HCT116 (cell line): ENCODE measurements around the gene ALDOC. TPM values are rescaled to one million over a fixed set of nuclear protein-coding genes. Genes with fewer than 3 reads are reported as not detected.

ENCODE experiments used
- ATAC-seq: fragments of 200-7000 bp; cut with Tn5 transposase; 2 replicates; pipeline ENCODE4 v1.9.1; 2020; ENCODE audit warnings: mild to moderate bottlenecking, moderate library complexity
- BruUV-seq: library from RNA; stranded (reverse); fragments of 400-500 nt; replicated peaks from 2 replicates; lab custom pipeline; 2021; lab: Mats Ljungman, UMichigan
- CTCF ChIA-PET: fragments of 300-600 bp; sonication (Branson Sonifier 250); formaldehyde crosslinking; loops from one replicate; lab custom pipeline; 2021; ENCODE audit warnings: antibody characterized with exemption; lab: Charles Lee
- POLR2A ChIA-PET: fragments of 300-600, 350-600 bp; sonication (Branson Sonifier 250); formaldehyde crosslinking; loops from one replicate; lab custom pipeline; 2021; ENCODE audit warnings: antibody characterized with exemption; lab: Charles Lee
- RAD21 ChIA-PET, 2 experiments: fragments of 300-600 bp; sonication (Branson Sonifier 250); formaldehyde crosslinking; loops; one replicate each; lab custom pipeline; 2023; ENCODE audit warnings: low total read pairs in 2 of 2; ENCODE audit not compliant: uncharacterized antibody in 2 of 2, unreplicated experiment in 2 of 2, low non-redundant PET in 1 of 2; lab: Charles Lee
- DNase-seq: peaks from one replicate; pipeline ENCODE4 v3.0.0-alpha.2; 2010; ENCODE audit warnings: low read depth, low spot score
- H2AFZ ChIP-seq: fragments of 200-600 bp; shearing (Covaris generic), sonication (generic); 2 replicates; pipeline ENCODE4 v1.6.1; 2017; ENCODE audit warnings: low read depth, mixed run types, mixed read lengths, antibody characterized with exemption, low read length; ENCODE audit not compliant: poor library complexity, severe bottlenecking
- H3K27ac ChIP-seq: 2 replicates; pipeline ENCODE4 v1.5.1; 2012; ENCODE audit warnings: low read depth, low read length
- H3K27me3 ChIP-seq: fragments of 200-600 bp; sonication (generic); 2 replicates; pipeline ENCODE4 v1.6.1; 2016; ENCODE audit warnings: mixed run types, low read length, mixed read lengths; ENCODE audit not compliant: insufficient read depth
- H3K36me3 ChIP-seq, 2 experiments: fragments of 200-500 bp in 1 of 2; fragments of 200-600 bp in 1 of 2; sonication (Bioruptor generic) in 1 of 2; sonication (generic) in 1 of 2; 2 replicates each; pipeline versions ENCODE4 v1.5.1 to v1.6.1; 2014 to 2016; ENCODE audit warnings: low read length in 2 of 2, inconsistent platforms in 1 of 2, mixed read lengths in 1 of 2, mixed run types in 1 of 2; ENCODE audit not compliant: insufficient read depth in 2 of 2, control insufficient read depth in 1 of 2
- H3K4me1 ChIP-seq, 2 experiments: fragments of 200-600 bp in 1 of 2; sonication (generic) in 1 of 2; 2 replicates each; pipeline versions ENCODE4 v1.5.1 to v1.6.1; 2012 to 2017; ENCODE audit warnings: low read length in 2 of 2, inconsistent platforms in 1 of 2, mild to moderate bottlenecking in 1 of 2, mixed read lengths in 1 of 2, mixed run types in 1 of 2, moderate library complexity in 1 of 2; ENCODE audit not compliant: insufficient read depth in 2 of 2, control insufficient read depth in 1 of 2
- H3K4me2 ChIP-seq: fragments of 200-600 bp; sonication (generic); 2 replicates; pipeline ENCODE4 v1.6.1; 2017; ENCODE audit warnings: mixed run types, low read length, mixed read lengths
- H3K4me3 ChIP-seq, 2 experiments: fragments of 200-600 bp in 1 of 2; sonication (generic) in 1 of 2; replicated peaks in 1 of 2; 2 replicates each; pipeline ENCODE4 v1.5.1; 2011 to 2016; ENCODE audit warnings: low read length in 2 of 2, control low read depth in 1 of 2, low read depth in 1 of 2, mild to moderate bottlenecking in 1 of 2, mixed read lengths in 1 of 2, mixed run types in 1 of 2
- H3K79me2 ChIP-seq: fragments of 200-600 bp; sonication (generic); 2 replicates; pipeline ENCODE4 v1.6.1; 2017; ENCODE audit warnings: mild to moderate bottlenecking, mixed run types, low read length, moderate library complexity, mixed read lengths; ENCODE audit not compliant: insufficient read depth
- H3K9ac ChIP-seq: fragments of 200-600 bp; sonication (generic); 2 replicates; pipeline ENCODE4 v1.6.1; 2016; ENCODE audit warnings: low read length, mixed read lengths
- H3K9me2 ChIP-seq: fragments of 200-600 bp; sonication (generic), shearing (Covaris generic); 2 replicates; pipeline ENCODE4 v1.6.1; 2017; ENCODE audit warnings: mixed run types, mild to moderate bottlenecking, moderate library complexity; ENCODE audit not compliant: insufficient read depth
- H3K9me3 ChIP-seq, 2 experiments: fragments of 200-500 bp in 1 of 2; fragments of 200-600 bp in 1 of 2; sonication (Bioruptor generic) in 1 of 2; sonication (generic) in 1 of 2; 2 replicates each; pipeline ENCODE4 v1.6.1; 2014 to 2017; ENCODE audit warnings: low read length in 2 of 2, mixed read lengths in 2 of 2, inconsistent platforms in 1 of 2, low read depth in 1 of 2, mild to moderate bottlenecking in 1 of 2, mixed run types in 1 of 2, moderate library complexity in 1 of 2; ENCODE audit not compliant: control insufficient read depth in 1 of 2, insufficient read depth in 1 of 2
- H4K20me1 ChIP-seq: fragments of 200-600 bp; sonication (generic), shearing (Covaris generic); 2 replicates; pipeline ENCODE4 v1.6.1; 2017; ENCODE audit warnings: mixed run types, mild to moderate bottlenecking, moderate library complexity; ENCODE audit not compliant: insufficient read depth
- CBX3 ChIP-seq: IDR thresholded peaks from 2 replicates; pipeline ENCODE4 v1.6.1; 2012; ENCODE audit warnings: low read depth
- CEBPB ChIP-seq: IDR thresholded peaks from 2 replicates; pipeline ENCODE4 v1.6.1; 2012; ENCODE audit warnings: low read depth
- EGR1 ChIP-seq: IDR thresholded peaks from 2 replicates; pipeline ENCODE4 v1.6.1; 2012; ENCODE audit warnings: low read depth
- ELF1 ChIP-seq: IDR thresholded peaks from 2 replicates; pipeline ENCODE4 v1.6.1; 2012; ENCODE audit warnings: low read depth, borderline replicate concordance
- EZH2phosphoT487 ChIP-seq: fragments of 200-600 bp; IDR thresholded peaks from 2 replicates; pipeline ENCODE4 v1.6.1; 2018; ENCODE audit warnings: antibody characterized with exemption, borderline replicate concordance
- FOSL1 ChIP-seq: IDR thresholded peaks from 2 replicates; pipeline ENCODE4 v1.6.1; 2012; ENCODE audit warnings: low read depth
- JUND ChIP-seq: IDR thresholded peaks from 2 replicates; pipeline ENCODE4 v1.6.1; 2012
- POLR2AphosphoS5 ChIP-seq: IDR thresholded peaks from 2 replicates; pipeline ENCODE4 v1.6.1; 2011; ENCODE audit warnings: mild to moderate bottlenecking, low read depth, low read length, moderate library complexity
- RAD21 ChIP-seq: IDR thresholded peaks from 2 replicates; pipeline ENCODE4 v1.6.1; 2012; ENCODE audit warnings: low read depth, mild to moderate bottlenecking
- SIN3A ChIP-seq: IDR thresholded peaks from 2 replicates; pipeline ENCODE4 v1.6.1; 2012; ENCODE audit warnings: low read depth
- SP1 ChIP-seq: IDR thresholded peaks from 2 replicates; pipeline ENCODE4 v1.6.1; 2012; ENCODE audit warnings: low read depth
- SRF ChIP-seq: IDR thresholded peaks from 2 replicates; pipeline ENCODE4 v1.6.1; 2012; ENCODE audit warnings: low read depth
- TCF7L2 ChIP-seq: IDR thresholded peaks from 2 replicates; pipeline ENCODE4 v1.7.0; 2011; ENCODE audit warnings: borderline replicate concordance, inconsistent platforms; ENCODE audit not compliant: insufficient read depth, insufficient read length; ENCODE audit errors: extremely low read depth
- ZFX ChIP-seq: fragments of 450-650 bp; IDR thresholded peaks from 2 replicates; pipeline ENCODE4 v1.6.1; 2017
- intact Hi-C: fragments of 100-400 bp; cut with micrococcal nuclease; formaldehyde crosslinking; loops from 2 replicates; pipeline ENCODE4 v1.10.0; 2022
- total RNA-seq: library from RNA; stranded (reverse); gene quantifications from one replicate; pipeline ENCODE4 v1.2.1, GENCODE V29; 2021; ENCODE audit not compliant: unreplicated experiment
- TF ChIP-seq, protein P1 (sequence below): IDR thresholded peaks from 2 replicates; pipeline ENCODE4 v1.6.1; 2012; ENCODE audit warnings: low read depth
- TF ChIP-seq, protein P2 (sequence below), 3 experiments: fragments of 200-600 bp in 1 of 3; sonication (generic) in 1 of 3; IDR thresholded peaks in 2 of 3; conservative IDR thresholded peaks in 1 of 3; 2 replicates each; pipeline ENCODE4 v1.5.1; 2012 to 2017; ENCODE audit warnings: low read depth in 2 of 3, low read length in 2 of 3, antibody characterized with exemption in 1 of 3, borderline replicate concordance in 1 of 3, control low read depth in 1 of 3, mild to moderate bottlenecking in 1 of 3, mixed read lengths in 1 of 3, mixed run types in 1 of 3, moderate library complexity in 1 of 3; ENCODE audit not compliant: insufficient read depth in 1 of 3
- TF ChIP-seq, protein P3 (sequence below): IDR thresholded peaks from 2 replicates; pipeline ENCODE4 v1.6.1; 2012

The ALDOC gene
- total RNA-seq, 1 experiment from 2014 or later: 82.8 TPM

DNA sequence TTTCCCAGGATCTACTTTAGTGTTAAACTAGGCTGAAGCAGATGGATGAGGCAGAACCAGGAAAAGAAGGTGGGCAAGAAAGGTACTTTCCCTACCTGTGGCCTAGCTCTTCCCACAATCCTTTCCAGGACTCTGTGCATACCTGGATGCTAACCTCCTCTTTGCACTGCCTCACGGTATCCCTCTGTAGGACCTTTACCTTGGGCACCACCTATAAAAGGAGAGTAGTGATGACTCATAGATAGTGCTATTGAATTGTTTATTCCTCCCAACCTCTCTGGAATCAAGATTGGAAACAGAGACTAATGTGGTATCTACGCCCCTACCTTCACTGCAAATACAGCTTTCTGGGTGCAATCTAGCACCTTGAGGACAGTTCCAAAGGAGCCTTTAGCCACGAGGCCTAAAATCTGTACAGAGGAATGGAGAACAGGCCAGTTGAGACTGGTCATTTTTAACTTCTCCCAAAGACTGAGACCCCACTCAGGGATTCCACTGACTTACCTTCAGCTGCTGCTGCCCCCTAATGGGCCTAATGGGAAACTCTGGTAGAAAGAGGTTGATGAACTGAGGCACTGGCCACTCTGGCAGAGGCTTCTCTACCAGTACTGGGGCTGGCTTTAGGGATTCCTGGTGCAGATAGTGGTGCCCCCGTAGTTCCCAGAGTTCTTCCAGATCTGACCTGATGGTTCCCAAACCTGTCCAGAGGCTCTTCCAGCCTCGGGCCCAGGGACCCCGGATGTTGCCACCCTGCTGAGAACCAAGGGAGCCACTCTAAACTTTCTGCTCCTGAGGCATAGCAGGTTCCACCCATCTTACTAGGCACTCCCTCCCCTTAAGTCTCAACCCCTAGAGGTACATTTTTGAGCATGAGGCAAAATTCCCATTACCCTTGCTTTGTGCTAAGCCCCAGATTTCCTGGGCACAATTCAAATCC lies 36.5 kb upstream of the ALDOC start (continued):
- no peak for TF ChIP-seq ZFX

DNA sequence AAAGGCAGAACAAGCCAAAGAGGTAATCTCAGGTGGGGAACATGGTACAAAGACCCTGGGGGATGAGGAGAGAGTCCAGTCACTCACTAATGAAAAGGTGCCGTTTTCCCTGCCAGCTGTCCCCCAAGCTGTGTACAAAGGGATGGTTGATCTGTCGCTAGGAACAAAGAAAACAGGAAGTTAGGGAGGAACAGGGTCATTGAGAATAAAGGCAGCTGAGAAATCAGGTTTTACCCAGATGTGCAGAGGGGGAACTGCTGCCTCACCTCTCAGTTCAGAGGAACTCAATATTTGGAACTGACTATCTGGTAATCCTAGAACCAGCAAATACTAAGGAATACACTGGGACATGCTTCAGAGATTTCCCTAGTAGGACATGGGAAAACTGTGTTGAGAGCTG lies 35.8 kb upstream of the ALDOC start:
- intact Hi-C loops: no loop called here
- Histone ChIP-seq H3K4me3 (no peak overlapping the region), H4K20me1 (no peaks in the 10 kb centered on the region), H3K9ac (no peak overlapping the region), H3K27me3 (no peaks in the 10 kb centered on the region), H3K79me2 (no peaks in the 10 kb centered on the region), H3K9me3 (no peaks in the 10 kb centered on the region), H3K4me2 (no peak overlapping the region), H2AFZ (no peak overlapping the region), H3K36me3 (peaks cover 41 to 52% of the 10 kb centered on the region in 2 experiments), H3K9me2 (no peaks in the 10 kb centered on the region), H3K4me1 (no peaks in the 10 kb centered on the region), H3K27ac (no peak overlapping the region)
- DNase-seq (no peak), ATAC-seq (no peak)
- TF ChIP-seq, protein P1, sequence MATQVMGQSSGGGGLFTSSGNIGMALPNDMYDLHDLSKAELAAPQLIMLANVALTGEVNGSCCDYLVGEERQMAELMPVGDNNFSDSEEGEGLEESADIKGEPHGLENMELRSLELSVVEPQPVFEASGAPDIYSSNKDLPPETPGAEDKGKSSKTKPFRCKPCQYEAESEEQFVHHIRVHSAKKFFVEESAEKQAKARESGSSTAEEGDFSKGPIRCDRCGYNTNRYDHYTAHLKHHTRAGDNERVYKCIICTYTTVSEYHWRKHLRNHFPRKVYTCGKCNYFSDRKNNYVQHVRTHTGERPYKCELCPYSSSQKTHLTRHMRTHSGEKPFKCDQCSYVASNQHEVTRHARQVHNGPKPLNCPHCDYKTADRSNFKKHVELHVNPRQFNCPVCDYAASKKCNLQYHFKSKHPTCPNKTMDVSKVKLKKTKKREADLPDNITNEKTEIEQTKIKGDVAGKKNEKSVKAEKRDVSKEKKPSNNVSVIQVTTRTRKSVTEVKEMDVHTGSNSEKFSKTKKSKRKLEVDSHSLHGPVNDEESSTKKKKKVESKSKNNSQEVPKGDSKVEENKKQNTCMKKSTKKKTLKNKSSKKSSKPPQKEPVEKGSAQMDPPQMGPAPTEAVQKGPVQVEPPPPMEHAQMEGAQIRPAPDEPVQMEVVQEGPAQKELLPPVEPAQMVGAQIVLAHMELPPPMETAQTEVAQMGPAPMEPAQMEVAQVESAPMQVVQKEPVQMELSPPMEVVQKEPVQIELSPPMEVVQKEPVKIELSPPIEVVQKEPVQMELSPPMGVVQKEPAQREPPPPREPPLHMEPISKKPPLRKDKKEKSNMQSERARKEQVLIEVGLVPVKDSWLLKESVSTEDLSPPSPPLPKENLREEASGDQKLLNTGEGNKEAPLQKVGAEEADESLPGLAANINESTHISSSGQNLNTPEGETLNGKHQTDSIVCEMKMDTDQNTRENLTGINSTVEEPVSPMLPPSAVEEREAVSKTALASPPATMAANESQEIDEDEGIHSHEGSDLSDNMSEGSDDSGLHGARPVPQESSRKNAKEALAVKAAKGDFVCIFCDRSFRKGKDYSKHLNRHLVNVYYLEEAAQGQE: no peak
- TF ChIP-seq ZFX (no peak), JUND (no peak), SIN3A (no peak), TCF7L2 (no peak), RAD21 (no peak), SP1 (no peak), POLR2AphosphoS5 (no peak), CEBPB (no peak), FOSL1 (no peak), EGR1 (no peak), SRF (no peak), ELF1 (no peak), CBX3 (no peak), EZH2phosphoT487 (no peak)
- TF ChIP-seq, protein P2, sequence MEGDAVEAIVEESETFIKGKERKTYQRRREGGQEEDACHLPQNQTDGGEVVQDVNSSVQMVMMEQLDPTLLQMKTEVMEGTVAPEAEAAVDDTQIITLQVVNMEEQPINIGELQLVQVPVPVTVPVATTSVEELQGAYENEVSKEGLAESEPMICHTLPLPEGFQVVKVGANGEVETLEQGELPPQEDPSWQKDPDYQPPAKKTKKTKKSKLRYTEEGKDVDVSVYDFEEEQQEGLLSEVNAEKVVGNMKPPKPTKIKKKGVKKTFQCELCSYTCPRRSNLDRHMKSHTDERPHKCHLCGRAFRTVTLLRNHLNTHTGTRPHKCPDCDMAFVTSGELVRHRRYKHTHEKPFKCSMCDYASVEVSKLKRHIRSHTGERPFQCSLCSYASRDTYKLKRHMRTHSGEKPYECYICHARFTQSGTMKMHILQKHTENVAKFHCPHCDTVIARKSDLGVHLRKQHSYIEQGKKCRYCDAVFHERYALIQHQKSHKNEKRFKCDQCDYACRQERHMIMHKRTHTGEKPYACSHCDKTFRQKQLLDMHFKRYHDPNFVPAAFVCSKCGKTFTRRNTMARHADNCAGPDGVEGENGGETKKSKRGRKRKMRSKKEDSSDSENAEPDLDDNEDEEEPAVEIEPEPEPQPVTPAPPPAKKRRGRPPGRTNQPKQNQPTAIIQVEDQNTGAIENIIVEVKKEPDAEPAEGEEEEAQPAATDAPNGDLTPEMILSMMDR (IDR thresholded peaks at IDR 0.05 in 2 of 3, conservative IDR thresholded peaks at IDR 0.05 in 1 of 3; ENCODE audit: borderline replicate concordance in 1 of 3, insufficient read depth in 1 of 3, low read depth in 2 of 3, low read length in 2 of 3): no peak
- TF ChIP-seq, protein P3, sequence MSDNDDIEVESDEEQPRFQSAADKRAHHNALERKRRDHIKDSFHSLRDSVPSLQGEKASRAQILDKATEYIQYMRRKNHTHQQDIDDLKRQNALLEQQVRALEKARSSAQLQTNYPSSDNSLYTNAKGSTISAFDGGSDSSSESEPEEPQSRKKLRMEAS: no peak
- ChIA-PET CTCF (interaction anchor here (1.0 to 1.5 kb wide), 3 partner anchors 12 to 16 kb away, joined by 3 read pairs; no protein-coding TSS in a partner anchor), POLR2A (no interaction called here), RAD21 (no interaction called here)
- BruUV-seq: no TSS peak
